SH-SY5Y (cell line): Measurements from ENCODE around the gene IL13.

Source experiments
- GATA2 ChIP-seq: IDR thresholded peaks from 2 replicates; pipeline ENCODE4 v1.6.1; 2011; ENCODE audit warnings: mild to moderate bottlenecking, low read depth, low read length
- GATA3 ChIP-seq: IDR thresholded peaks from 2 replicates; pipeline ENCODE4 v1.6.1; 2011; ENCODE audit warnings: low read depth, mild to moderate bottlenecking, low read length, moderate library complexity

DNA sequence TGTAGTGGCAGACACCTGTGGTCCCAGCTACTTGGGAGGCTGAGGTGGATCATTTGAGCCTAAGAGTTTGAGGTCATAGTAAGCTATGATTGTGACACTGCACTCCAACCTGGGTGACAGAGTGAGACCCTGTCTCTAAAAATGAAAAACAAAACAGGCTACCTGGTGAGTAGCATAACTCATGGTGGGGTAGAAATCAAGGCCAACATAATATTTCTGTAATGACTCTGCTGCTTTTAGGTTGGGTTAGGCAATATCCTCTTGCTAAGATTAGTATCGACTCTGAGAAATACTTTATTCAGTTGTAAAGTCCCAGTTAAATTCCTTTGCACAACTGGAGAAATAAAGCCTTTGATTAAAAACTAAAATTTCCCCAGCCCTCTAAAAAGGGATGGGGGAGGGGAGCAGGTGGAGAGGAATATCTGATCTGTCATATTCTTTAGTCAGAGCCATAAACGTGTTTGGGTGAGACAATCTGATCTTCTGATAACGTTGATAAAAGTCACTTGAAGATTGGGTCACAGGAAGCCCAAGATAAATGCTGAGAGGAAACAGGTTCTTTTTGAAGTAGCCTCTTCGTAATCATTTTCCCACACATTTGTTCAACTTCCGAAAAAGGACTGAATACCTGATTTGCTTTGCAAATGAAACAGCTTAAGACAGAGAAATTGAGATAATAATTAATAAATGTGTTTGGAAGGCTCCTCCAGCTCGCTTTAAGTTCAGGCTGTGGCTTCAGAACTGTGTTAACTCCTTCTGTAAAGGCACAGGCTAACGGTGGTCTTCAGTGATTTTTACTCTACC lies 30.8 kb downstream of the IL13 start:
- TF ChIP-seq GATA2 = no peak
- no peak for TF ChIP-seq GATA3
